Fibroblast of peridontal ligament (primary cell): ENCODE measurements around the gene CCNB1IP1.
"Not testable (repeated sequence)": the region's sequence is repeated elsewhere in the genome, so short reads cannot be mapped to it uniquely, and the experiment has no call there.

Experiments
- DNase-seq: peaks from one replicate; pipeline ENCODE4 v3.0.0-alpha.2; 2010; ENCODE audit errors: extremely low read depth

Gene CCNB1IP1, protein sequence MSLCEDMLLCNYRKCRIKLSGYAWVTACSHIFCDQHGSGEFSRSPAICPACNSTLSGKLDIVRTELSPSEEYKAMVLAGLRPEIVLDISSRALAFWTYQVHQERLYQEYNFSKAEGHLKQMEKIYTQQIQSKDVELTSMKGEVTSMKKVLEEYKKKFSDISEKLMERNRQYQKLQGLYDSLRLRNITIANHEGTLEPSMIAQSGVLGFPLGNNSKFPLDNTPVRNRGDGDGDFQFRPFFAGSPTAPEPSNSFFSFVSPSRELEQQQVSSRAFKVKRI

DNA sequence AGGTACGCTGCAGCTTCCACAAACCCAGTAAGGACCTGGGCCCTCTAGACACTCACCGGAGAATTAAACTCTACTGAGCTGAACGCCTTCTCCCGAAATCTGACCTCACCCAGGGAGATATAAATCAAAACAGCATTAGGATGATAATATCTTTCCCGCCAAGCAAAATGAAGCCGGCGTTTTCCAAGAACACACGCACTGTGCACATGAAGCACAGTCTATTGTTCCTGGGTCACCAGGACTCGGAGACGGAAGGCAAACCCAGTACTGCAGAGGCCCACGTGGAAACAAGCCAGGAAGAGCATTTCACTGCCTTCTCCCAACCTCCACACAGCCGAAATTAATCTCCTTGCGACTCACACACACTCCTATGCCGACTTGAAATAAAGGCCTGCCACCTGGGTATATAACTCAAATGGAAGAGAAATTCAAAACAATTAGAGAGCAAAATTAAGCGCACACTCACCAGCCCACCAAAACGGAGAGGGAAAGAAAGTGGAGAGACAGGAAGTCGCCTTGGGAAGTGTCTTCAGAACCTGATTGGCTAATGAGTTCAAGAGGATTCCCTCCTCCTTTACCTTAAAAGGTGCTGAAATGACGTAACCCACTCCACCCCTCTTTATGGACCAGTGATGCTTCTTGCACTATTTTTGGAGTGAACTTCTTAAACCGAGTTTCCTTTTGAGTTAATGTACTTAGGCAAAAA, at the start of gene CCNB1IP1:
CCNB1IP1 (minus strand) TSS at position 492 of the 706 bp plus-strand sequence. CDS start 16,756 bp downstream, outside the sequence.
- peak; percentile 89 for DNase-seq

DNA sequence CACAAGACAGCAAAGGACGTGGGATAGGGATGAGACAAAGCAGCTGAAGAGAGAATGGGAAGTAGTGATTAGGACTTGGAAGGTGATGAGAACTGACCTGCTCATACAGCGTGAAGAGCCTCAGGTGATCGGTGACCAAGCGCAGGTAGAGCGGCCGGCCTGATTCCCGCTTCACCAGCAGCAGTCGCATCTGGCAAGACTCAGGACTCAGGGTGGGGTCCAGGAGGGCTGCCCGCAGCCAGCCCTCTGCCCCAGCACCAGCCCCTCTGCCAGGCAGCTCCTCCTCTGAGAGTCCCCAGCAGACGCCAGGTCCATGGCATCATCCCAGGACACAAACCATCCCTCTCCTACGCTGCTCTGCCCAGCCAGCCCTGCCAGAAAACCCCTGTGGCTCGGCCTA, 49.4 kb upstream of the CCNB1IP1 start:
- no peak for DNase-seq

DNA sequence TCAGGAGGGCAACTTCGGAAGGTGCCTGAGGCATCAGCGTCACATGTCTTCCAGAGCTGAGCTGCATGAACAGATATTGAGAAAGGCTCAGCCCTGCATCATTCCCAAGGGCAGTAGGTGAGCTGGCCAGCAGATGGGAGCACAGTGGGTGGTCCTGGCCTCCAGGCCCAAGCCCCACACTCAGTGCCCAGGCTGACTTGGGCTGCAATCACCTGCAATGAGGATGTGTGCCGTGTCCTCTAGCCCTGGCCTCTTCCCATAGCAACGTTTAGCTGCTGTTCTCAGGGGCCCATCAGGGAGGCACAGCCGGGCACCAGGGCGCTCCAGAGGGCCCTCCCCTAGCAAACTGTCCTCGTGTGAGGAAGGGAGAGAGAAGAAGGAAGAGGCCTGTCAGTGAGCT, 48.3 kb upstream of the CCNB1IP1 start:
- no peak for DNase-seq

DNA sequence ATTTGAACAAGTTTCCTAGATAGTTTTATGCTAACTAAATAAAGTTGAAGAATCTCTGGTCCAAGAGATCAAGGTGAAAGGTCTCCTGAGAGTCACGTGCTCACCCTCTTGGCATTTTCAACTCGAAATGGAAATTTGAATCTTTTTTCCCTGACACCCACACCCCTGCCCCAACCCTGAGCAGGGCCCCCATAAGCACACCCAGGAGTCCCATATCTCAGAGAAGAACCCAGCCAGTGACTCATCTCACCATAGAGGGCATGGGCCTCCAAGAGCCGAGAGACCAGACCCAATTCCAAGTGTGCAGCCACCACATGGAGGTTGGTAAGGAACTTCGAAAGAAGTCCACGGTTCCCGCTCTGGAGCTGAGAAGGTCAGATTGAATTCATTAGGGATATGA, 47.6 kb upstream of the CCNB1IP1 start:
- no peak for DNase-seq

DNA sequence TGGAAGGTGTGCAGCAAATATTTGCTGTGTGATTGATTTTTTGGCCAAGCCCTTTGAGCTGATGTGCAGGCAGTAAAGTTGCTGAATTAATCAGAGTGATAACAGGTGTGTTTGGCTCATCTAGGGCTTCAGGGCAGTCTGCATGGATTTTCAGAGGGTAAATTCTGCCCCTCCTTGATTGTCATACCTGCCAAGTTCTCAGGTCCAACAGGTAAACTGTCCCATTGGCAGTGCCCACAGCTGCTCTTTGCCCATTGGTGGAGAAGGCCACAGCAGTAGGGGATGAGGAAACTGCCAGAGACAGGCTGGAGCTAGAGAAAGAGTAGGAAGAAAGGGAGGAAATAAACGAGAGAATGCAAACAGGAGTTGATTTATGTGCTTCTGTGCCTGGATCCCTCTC, 46.7 kb upstream of the CCNB1IP1 start:
- no peak for DNase-seq

DNA sequence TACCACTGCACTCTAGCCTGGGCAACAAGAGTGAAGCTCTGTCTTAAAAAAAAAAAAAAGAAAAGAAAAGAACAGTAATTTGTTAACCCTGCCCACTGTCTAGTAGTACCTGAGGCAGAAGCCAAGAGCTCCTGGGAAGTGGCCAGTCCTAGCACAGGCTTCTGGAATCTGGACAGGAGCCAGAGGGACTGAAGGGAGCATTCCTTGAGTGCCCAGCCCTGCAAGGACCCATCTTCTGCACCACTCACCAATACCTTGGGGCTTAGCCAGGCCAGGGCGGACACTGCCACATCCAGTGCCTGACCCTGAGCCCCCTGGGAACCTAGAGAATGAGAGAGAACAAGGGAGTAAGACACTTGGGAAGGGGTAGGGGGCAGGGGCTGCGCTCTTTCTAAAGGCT, 44.1 kb upstream of the CCNB1IP1 start:
- DNase-seq = no peak

DNA sequence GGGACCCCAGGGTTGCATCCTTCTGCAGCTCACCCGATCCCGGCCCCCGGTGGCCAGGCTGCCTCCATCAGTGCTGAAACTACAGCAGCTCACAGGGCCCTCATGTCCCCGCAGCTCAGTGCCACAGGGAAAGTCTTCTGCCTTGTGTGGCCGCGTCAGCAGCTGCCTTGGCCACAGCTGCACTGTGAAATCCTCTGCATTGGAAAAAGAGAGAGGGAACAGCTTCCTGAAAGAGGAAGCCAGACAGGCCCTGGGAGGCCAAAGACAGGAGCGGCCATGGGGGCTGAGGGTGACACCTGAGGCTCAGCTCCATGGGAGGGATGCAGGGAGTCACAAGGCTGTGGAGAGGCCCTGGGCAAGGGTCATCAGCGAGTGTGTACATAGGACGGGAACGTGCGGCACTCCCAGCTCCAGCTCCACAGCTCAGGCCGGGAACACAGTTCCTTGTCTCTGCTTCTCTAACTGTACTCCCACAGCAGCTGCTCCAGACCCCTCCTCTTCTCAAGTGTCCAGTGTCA, 43.1 kb upstream of the CCNB1IP1 start:
- no peak for DNase-seq

DNA sequence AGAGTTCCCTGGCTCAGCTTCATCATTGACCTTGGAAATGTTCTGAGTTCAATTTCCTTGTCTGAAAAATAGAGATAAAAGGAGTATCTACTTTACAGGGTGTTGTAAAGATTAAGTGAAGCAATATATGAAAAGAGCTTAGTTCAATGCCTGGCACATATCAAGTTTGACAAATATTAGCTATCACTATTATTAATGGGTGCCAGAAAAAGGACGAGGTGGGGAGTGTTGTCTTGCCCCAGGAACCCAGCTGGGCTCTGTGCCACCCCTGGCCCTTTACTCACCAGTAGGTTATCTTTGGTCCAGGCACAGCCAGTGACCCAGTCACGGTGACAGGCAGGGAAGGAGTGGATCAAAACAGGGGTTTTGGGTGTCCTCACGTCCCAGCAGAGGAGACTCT, 42.4 kb upstream of the CCNB1IP1 start:
- no peak for DNase-seq

DNA sequence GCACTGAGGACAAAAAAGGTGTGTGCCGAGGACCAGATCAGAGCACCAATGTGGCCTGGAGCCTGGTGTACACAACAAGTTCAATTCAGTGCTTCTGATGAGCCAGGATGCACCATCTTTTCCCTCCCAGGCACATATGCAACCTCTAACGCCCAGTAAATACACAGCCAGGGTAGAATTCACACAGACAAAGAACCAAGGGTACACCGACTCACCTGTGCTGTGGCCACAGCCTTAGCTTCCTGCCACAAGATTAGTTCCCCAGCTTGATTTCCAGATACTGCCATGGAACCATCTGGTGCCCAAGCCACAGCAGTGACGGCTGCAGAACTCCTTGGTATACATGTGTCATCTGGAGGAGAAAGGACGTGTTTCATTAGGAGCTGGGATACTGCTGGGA, 39.7 kb upstream of the CCNB1IP1 start:
- no peak for DNase-seq

DNA sequence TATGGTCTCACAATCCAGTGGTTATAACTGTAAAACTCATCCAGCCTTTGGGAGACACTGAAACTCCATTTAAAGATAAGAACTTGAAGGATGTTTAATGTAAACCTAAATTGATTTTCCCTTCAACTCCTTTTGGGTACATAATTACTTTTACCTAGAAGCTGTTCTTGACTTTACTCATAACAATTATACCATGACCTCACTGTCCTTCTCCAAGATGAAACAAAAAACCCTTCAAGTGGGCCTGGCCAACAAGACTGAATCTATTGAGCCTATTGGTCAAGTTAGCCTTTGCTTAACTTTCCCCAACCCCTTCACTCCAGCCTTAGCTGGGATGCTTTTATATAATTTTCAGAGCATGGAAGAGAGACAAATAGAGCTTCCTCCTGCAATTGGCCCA, 32.8 kb upstream of the CCNB1IP1 start:
- no peak for DNase-seq

DNA sequence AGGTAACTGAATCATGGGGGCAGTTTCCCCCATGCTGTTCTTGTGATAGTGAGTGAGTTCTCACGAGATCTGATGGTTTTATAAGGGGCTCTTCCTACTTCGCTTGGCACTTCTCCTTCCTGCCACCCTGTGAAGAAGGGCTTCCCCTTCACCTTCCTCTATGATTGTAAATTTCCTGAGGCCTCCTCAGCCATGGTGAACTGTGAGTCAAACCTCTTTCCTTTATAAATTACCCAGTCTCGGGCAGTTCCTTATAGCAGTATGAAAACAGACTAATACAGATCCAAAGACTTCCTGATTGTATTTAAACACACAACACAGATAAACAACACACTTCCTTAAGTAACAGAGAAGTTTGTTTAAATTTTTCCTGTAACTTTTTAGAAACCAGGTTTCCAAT, 25.4 kb upstream of the CCNB1IP1 start:
- not testable (repeated sequence) for DNase-seq

DNA sequence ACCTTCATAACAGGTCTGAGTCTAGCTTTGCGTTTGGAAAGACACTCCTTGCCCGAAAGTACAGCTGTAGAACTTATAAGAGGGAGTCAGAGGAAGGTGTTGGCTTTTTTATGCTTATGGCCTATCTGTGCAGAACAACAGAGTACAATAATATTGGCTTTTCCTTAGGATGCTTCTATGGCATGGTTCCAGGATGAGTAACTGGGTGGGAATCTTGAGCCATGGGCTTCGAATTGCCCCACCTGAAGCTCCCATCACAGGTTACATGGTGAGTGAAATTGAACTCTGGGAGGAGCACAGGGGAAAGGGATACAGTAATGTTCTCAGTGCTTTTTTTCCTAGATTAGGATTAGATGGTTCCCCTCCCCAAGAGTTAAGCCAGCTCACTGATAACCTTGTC, 23.3 kb upstream of the CCNB1IP1 start:
- no peak for DNase-seq

DNA sequence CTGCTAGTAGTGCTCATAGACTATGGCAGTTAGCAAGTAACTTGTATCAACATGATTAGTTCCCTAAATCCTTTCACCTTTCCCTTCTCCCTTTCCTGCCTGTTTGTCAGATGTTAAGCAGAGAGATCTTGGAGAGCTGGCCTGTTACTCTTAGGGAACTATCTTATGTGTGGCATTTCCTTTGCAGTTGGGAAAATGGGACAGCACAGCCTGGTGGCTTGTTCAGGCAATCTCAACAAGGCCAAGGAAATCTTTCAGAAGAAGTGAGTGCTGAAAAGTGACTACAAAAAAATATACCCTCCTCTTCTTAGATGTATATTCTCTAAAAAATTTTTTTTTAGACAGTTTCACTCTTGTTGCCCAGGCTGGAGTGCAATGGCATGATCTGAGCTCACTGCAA, 17.8 kb upstream of the CCNB1IP1 start:
- peak; percentile 21 for DNase-seq

DNA sequence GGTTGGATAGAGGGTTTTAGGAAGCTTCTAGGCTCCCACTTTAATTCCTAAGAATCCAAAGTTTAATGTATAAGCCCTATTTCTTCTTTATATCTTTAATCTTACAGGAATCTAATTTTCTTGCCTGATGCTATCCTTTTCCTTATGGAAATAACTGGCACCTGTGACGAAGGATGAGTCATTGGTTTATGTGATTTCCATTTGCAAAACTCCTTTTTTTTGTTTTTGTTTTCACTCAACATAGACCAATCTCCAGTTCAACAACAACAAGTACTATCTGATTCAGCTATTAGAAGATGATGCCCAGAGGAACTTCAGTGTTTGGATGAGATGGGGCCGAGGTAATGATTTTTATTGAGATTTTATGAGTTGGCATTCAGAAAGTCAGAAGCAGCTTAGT, 17.2 kb upstream of the CCNB1IP1 start:
- no peak for DNase-seq

DNA sequence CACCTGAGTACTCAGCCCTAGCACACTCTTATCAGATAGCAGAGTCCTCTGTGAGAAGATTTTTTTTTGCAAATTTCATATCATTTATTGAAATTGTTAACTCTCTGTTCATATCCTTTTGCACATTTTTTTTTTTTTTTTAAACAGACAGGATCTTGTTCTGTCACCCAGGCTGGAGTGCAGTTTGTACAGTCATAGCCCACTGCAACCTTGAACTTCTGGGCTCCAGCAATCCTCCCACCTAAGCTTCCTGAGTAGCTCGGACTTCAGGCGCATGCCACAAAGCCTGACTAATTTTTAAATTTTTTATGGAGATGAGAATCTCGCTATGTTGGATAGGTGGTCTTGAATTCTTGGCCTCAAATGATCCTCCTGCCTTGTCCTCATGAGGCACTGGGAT, 14.7 kb upstream of the CCNB1IP1 start:
- DNase-seq = no peak

DNA sequence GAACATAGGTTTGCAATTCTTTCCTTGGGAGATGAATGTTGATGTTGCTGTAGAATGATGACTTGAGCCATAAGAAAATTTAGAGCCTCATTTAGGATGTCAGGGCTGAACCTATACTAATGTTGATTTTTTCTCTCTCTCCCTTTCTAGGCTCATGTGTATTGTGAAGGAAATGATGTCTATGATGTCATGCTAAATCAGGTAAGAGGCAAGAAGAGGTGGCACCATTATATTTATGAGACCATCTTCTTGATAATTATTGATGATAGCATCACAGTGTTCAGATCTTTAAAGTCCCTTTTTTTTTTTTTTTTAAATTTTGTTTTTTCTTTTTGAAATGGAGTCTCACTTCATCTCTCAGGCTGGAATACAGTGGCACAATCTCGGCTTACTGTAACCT, 13.6 kb upstream of the CCNB1IP1 start:
- no peak for DNase-seq

DNA sequence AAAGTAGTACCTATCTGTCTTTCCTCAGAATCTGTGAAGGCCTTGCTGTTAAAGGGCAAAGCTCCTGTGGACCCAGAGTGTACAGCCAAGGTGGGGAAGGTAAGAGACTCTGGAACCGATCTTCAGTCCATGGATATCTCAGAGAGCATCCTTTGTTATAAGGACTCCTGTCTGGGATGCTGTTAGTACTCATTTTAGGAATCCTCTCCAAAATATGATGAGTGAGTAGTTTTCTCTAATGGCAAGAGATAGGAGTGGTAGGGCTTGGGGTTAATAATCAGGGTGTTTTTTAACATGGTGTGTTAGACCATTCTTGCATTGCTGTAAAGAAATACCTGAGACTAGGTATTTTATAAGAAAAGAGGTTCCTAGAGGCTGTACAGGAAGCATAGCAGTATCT, 12.3 kb upstream of the CCNB1IP1 start:
- no peak for DNase-seq

DNA sequence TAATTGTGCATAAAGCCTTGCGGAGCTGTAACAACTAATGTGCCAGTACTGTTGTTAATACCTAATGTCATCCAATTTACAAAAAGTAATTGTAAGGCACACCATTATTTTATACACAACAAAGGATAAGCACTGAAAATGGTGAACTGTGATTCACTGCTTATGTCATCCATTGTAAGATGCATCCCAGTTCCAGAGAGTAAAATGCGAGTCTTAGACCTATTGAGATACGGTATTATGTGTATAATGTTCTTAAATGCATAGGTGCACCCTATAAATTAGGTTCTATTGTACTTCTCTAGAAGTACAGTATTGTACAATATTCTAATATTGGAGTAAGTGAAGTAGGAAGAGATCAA, 10.8 kb upstream of the CCNB1IP1 start:
- peak; percentile 56 for DNase-seq

DNA sequence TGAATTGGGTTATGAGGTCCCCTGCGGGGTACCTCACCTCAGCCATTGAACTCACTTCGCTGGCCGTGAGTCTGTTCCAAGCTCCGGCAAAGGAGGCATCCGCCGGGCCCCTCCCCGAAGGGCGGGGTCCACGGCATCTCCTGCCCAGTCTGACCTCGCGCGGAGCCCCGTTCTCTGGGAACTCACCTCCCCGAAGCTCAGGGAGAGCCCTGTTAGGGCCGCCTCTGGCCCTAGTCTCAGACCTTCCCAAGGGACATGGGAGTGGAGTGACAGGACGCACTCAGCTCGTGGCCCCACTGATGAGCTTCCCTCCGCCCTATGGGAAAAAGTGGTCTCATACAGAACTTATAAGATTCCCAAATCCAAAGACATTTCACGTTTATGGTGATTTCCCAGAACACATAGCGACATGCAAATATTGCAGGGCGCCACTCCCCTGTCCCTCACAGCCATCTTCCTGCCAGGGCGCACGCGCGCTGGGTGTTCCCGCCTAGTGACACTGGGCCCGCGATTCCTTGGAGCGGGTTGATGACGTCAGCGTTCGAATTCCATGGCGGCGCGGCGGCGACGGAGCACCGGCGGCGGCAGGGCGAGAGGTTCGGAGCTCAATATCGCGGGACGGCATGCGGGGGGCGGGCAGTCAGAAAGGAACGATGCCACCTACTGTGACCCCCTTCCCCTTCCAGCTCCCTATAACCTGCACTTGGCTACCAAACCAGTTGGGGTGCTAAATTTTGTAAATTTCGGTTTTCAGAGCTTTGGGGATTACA, 10.2 kb upstream of the CCNB1IP1 start, which contains the start of gene PARP2:
PARP2 (plus strand) TSS at position 544 of the 770 bp plus-strand sequence; CDS start at position 551, 7 bp downstream.
- peak; percentile 100 for DNase-seq

DNA sequence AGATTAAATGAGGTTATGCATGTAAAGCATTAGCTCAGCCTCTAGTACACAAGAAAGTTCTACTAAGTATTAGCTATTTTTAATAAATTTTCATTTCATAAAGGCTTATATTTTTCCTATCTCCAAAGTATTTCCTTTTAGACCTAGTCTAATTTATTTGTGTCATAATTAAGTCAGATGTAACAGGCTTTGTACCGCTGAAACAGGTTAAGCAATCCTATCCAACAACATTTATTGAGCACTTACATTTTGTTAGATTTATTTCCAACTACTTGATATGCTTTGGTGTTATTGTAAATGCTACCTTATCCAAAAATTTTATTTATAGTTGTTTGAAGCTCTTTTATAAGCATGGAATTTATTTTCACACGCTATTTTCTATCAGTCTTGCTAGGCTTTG, 8.6 kb upstream of the CCNB1IP1 start:
- DNase-seq = no peak

DNA sequence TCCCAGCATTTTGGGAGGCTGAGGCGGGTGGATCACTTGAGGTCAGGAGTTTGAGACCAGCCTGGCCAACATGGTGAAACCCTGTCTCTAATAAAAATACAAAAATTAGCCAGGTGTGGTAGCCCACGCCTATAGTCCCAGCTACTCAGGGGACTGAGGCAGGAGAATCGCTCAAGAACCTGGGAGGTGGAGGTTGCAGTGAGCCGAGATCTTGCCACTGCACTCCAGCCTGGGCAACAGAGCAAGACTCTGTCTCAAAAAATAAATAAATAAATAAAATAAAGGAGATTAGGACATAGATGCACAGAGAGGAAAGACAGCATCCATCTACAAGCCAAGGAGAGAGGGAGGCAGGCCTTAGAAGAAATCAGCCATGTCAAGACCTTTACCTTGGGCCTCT, 8.0 kb upstream of the CCNB1IP1 start:
- not testable (repeated sequence) for DNase-seq

DNA sequence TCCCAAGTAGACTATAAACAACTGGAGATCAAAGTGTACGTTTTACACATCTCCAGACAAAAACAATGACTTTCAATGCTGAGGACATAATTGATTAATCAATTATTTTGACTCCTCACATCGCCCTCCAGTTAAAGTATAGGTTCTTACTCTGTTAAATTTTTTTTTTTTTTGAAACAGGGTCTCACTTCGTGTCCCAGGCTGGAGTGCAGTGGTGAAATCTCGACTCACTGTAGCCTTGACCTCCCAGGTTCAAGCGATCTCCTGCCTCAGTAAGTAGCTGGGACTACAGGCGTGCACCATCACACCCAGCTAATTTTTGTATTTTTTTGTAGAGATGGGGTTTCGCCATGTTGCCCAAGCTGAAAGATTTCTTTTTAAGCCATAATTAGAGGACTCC, 938 bp upstream of the CCNB1IP1 start:
- no peak for DNase-seq

DNA sequence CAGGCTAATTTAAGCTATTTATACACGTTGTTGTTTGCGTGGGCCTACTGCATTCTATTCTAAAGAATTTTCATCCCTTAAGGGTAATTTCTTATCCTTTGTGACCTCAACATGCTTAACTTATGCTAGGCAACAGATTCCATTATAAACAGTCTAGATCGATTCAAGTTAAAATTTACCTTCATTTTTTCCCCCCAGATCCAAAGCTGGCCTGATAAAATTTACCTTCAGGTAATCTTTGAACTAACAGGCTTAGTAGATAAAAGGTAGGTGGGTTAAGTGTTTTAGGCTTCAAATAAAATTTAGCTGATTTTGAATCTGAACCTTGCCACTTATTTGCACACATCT, 389 bp upstream of the CCNB1IP1 start:
- DNase-seq = no peak
